Inferior parietal cortex (tissue), 1 donor: Measurements from ENCODE around the gene FIP1L1.

Source experiments
- DNase-seq: peaks from one replicate; pipeline ENCODE4 v3.0.0-alpha.2; 2016; ENCODE audit errors: extremely low spot score

FIP1L1 gene

GRCh38 chr4:53476232-53477037, 99.0 kb downstream of the FIP1L1 start:
- DNase-seq = no peak

GRCh38 chr4:53477038-53477565, 99.7 kb downstream of the FIP1L1 start:
- no peak for DNase-seq

DNA sequence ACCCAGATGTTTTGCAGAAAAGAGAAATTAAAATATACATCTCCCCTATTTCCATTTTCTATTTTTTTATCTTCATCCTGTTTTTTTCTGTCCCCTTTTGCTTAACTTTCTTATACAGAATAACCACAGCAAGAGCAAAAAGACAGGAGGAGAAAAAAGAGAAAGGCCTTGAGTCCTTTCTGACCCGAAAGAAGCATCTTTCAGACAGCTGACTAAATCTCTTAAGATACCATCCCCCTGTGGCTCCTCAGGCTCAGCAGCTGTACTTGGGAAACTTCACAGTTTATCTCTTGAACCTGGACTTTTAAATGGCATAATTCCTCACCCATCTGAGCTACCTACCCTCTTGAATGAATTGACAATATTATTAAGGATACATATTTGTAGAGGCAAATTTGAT, 100.2 kb downstream of the FIP1L1 start:
- DNase-seq = no peak

DNA sequence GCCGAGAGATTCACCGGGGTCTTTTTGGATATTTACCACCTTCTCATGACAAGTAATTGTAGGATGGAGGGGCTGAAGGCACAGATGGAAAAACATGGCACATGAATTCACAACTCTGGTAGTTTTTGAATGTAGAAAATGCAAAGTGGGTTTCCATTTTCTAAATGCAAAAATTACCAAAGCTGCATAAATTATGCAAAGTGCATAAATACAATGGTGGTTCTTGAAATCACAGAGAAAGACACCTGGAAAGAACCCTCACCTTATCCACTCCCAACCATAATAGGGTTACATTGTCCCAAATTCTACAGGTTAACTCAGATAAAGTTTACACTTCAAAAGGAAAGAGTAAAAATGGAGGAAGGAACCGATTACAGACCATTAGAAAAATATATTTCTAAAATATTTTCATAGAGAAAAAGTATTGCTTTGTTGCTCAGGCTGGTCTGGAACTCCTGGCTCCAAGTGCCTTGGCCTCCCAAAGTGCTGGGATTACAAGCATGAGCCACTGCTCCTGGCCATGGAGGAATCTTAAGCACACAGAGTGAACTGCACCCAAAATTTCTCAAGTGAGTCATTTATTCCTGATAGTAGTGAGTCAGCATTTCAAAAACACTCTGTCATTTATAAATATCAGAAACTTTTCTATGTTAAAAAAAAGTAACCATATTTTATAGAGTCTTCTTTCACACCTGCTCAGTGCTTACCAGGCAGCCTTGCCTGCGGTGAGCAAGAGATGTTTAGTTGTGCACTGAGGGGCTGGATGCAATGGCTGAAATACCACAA, 101.4 kb downstream of the FIP1L1 start:
- DNase-seq = no peak

GRCh38 chr4:53479736-53480525, 102.5 kb downstream of the FIP1L1 start:
- no peak for DNase-seq

DNA sequence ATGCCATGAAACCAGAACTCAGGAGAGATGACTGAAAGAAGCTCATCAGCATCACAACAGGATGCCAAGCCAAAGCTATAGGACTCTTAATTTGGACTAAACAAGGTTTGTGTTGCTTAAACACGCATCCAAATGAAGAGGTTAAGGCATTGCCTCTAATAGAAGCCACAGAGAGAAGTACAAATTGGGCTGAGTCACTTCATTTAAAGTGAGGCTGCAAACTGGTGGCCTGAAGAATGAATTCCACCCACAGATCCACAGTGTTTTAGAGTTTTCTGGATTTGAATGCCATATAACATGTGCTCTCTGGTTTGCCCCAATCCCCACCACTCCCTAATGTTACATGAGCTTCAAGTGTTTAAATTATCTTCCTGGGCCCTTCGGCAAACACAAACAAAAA, 103.5 kb downstream of the FIP1L1 start:
- no peak for DNase-seq

GRCh38 chr4:53481586-53481985, 104.1 kb downstream of the FIP1L1 start:
- DNase-seq = no peak

DNA sequence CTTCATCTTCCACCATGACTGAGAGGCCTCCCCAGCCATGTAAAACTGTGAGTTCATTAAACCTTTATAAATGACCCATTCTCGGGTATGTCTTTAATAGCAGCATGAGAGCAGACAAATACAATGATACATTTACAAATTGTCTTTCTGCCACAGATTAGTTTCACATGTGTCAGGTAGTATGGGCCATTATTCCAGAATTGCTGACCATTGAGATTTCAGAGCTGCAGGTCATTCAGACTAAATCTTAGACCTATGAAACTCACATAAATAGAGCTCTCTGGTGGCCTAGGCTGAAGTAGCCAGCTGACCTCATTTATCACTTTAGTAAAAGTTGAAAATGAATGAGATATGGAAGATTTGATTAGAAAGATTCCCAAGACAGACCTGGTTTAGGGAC, 105.8 kb downstream of the FIP1L1 start:
- DNase-seq = no peak

DNA sequence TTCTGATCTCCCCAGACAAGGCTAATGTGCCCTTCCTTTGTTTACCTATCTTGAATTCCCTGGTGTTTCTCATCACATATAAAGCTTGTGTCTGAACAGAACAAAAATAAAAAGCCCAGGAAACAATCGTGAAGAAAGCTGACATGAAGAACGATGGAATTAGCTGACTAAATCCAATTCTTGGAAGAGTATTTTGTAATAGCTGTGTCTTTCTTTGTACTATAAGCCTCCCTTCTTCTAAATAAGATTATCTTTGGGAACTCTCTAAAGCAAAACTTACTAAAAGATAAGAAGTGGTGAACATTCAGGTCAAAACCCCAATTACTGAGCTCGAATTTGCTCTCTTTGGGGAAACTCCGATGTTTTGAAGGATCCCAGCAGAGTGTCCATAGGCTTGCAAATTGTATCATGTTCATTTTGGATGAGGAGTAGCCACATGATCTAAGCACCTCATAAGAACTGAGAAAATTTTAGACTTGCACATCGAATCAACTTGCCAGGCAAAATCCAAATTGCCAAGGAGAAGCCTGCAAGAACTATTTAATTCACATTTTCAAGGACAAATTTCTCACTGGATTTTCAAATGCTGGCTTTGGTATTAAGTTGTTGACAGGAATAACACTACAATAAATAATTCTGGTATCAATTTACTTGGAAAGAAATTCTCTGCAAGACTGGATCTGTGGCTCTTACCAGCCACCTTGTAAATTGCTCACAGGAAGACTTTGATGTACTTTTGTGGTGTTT, 107.6 kb downstream of the FIP1L1 start:
- DNase-seq = no peak

DNA sequence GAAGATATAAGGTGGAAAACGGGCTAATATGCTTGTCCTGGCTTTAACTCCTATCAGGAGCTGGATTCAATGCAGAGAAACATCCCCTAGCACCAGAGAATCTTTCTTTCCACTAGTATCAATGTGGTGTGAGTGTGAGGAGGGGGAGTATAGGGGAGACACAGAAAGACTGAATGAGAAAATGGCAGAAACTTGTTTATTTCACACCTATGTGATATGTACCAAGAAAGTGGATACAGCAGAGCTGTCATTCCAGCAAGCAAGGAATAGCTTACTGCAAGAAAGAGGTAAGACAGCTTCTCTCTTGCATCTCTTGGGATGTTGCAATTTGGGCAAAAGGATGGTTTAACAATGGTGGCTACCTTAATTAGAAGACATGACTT, 108.2 kb downstream of the FIP1L1 start:
- no peak for DNase-seq

GRCh38 chr4:53487766-53488165, 110.3 kb downstream of the FIP1L1 start:
- no peak for DNase-seq

DNA sequence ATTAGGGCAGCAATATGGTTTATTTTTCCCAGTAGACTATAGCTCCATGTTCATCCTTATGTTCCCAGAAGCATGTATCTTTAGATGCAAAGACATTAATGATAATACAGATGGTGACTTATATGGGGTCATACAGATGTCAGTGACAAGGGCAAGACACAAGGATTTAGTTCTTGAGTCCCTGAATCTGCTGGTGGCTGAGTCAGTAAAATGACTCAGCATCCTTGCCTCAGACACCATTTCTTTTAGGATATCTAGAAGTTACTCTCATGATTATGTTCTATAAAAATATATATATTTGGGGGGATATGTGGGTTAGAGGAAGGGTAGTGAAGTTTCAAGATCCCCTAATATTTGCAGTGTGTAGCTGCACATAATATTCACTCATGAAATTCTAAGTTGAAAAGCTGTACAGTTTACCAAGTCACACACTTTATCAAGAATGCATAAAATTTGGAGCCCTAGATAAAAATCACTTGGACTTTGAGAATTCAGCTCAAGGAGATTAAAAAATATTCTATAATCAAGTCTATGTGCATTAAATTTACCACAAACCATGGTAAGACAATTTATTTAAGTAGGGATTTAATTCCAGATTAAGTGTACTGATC, 111.9 kb downstream of the FIP1L1 start:
- no peak for DNase-seq

GRCh38 chr4:53490161-53490956, 112.9 kb downstream of the FIP1L1 start:
- DNase-seq = no peak

GRCh38 chr4:53490965-53491622, 113.7 kb downstream of the FIP1L1 start:
- peak; percentile 45 for DNase-seq

GRCh38 chr4:53494851-53495250, 117.4 kb downstream of the FIP1L1 start:
- no peak for DNase-seq

- DNase-seq = no peak
These were observed 120.2 kb downstream of the FIP1L1 start for GRCh38 chr4:53497487-53498244.

- no peak for DNase-seq
These were observed 121.3 kb downstream of the FIP1L1 start for GRCh38 chr4:53498706-53499105.

DNA sequence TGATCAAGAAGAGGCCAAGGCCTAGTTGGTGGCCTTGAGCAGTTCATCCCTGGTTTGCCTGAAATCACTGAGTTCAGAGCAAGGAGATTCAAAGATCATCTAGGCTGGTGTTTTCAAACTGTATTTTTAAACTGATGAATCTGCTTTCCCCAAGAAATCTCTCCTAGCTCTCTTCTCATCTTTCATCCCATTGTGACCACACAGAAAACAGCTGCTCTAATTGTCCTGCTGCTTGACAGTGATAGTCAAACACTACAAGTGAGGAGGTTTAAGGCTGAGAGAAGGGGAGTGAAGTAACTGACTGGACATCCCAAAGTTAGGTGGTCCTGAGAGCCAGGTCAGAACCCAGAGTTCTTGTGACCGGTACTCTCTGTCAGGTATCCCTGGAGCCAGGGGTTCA, 122.3 kb downstream of the FIP1L1 start:
- DNase-seq = no peak

DNA sequence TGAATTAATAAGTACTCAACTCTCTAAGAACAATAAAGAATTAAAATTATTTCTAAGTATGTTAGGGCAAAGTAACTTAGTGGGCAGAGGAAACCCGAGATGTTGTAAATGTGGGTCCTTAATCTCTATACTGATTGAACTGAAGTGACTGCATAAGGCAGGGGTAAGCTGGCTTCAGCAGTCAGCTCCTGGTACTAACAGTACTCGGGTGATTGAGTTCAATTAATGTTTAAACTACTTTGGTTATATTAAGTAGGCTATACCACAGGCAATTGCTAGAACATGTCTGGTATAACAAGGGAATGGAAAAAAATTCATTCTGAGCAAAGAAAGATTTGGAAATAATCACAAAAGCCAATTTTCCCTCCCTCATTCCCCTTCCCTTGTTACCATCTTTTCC, 123.1 kb downstream of the FIP1L1 start:
- DNase-seq = no peak
